KMS-11 (cell line): ENCODE results near the gene RFC4.
A peak's percentile ranks its signal among the peaks of the same experiment; 100 is the strongest.
"Not testable (repeated sequence)": the region's sequence is repeated elsewhere in the genome, so short reads cannot be mapped to it uniquely, and the experiment has no call there.

Experiments
- H2AFZ ChIP-seq: fragments of 200-600 bp; sonication (generic); 2 replicates; pipeline ENCODE4 v1.6.1; 2016; ENCODE audit warnings: antibody characterized with exemption, mixed run types, low read depth
- H3K27ac ChIP-seq: fragments of 200-600 bp; sonication (generic); 2 replicates; pipeline ENCODE4 v1.6.1; 2016; ENCODE audit warnings: mild to moderate bottlenecking, mixed run types
- H3K27me3 ChIP-seq: fragments of 200-600 bp; sonication (generic); 2 replicates; pipeline ENCODE4 v1.6.1; 2017; ENCODE audit warnings: mild to moderate bottlenecking, low read depth, mixed run types, moderate library complexity; ENCODE audit not compliant: insufficient read depth
- H3K36me3 ChIP-seq: fragments of 200-600 bp; sonication (generic); 2 replicates; pipeline ENCODE4 v1.6.1; 2017; ENCODE audit warnings: mild to moderate bottlenecking, mixed run types; ENCODE audit not compliant: insufficient read depth
- H3K4me1 ChIP-seq: fragments of 200-600 bp; sonication (generic); 2 replicates; pipeline ENCODE4 v1.6.1; 2016; ENCODE audit warnings: mild to moderate bottlenecking, low read depth, mixed run types; ENCODE audit not compliant: poor library complexity, severe bottlenecking
- H3K4me2 ChIP-seq: fragments of 200-600 bp; sonication (generic); 2 replicates; pipeline ENCODE4 v1.7.0; 2016; ENCODE audit warnings: mild to moderate bottlenecking, mixed run types
- H3K4me3 ChIP-seq: fragments of 200-600 bp; sonication (generic); IDR thresholded peaks from 2 replicates; pipeline ENCODE4 v1.6.1; 2017; ENCODE audit warnings: low read depth, low read length, mixed read lengths; ENCODE audit not compliant: insufficient read depth
- H3K79me2 ChIP-seq: fragments of 200-600 bp; sonication (generic); 2 replicates; pipeline ENCODE4 v1.6.1; 2016; ENCODE audit warnings: low read depth, mixed run types; ENCODE audit not compliant: insufficient read depth
- H3K9ac ChIP-seq: fragments of 200-600 bp; sonication (generic); 2 replicates; pipeline ENCODE4 v1.6.1; 2016; ENCODE audit warnings: mild to moderate bottlenecking, mixed run types
- H4K20me1 ChIP-seq: fragments of 200-600 bp; sonication (generic); 2 replicates; pipeline ENCODE4 v1.6.1; 2016; ENCODE audit warnings: mild to moderate bottlenecking, mixed run types; ENCODE audit not compliant: insufficient read depth
- TF ChIP-seq, protein P1 (sequence below): fragments of 200-600 bp; sonication (generic); conservative IDR thresholded peaks from 2 replicates; pipeline ENCODE4 v1.6.1; 2017; ENCODE audit warnings: low read depth, mild to moderate bottlenecking, antibody characterized with exemption, low read length, moderate library complexity, mixed read lengths

The RFC4 gene, protein sequence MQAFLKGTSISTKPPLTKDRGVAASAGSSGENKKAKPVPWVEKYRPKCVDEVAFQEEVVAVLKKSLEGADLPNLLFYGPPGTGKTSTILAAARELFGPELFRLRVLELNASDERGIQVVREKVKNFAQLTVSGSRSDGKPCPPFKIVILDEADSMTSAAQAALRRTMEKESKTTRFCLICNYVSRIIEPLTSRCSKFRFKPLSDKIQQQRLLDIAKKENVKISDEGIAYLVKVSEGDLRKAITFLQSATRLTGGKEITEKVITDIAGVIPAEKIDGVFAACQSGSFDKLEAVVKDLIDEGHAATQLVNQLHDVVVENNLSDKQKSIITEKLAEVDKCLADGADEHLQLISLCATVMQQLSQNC

DNA sequence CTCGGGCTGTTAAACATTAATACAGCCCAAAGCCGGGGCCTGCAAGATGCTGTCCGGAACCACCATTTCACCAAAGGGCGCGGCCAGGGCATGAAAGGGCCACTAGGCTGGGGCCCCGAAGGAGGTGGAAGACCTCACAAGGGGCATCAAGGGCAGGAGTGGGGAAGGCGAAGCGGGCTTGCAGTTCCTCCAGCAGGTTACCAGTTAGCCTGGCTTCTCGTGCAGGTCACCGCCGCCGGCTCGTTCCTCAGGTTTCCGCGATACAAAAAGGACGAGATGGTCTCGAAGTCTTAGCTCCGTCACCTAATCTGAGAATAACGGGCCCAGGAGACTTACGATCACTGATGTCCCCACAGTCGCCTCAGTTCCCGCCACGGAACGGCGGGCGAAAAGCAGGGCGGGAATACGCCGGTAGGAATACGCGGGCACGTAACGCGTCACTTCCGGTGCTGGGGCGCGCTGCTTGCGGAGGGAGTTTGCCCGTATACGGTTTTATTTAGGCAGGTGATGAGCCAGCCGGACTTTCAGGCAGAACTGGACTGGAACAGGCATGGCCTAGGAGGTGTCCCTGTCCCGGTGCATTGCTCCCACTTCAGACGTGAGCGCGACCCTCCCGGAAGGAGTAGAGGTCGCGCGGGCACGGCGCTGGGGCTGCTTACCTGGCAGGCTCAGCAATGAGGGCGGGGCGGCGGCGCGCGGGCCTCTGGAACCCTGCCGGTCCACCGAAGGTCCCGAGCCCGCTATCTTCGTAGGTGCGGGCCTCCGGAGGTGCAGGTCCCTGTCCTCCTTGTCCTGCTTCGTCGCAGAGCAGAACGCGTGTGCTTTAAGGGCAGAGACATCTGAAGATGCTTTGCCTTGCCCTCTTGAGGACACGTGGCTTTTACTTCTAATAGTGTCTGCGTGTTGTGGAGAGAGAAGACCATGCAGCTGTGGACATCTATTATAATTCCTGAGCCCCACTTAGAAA is at the start of gene RFC4:
Gene RFC4, minus strand, starts transcription at position 394 of the 967 bp plus-strand sequence. CDS start 1,769 bp downstream, outside the sequence.
- peak within 1 kb of the TSS; percentile 84 for H3K4me2 ChIP-seq
- H2AFZ ChIP-seq: peak within 1 kb of the TSS; percentile 88
- H3K27me3 ChIP-seq: no peaks in the 10 kb centered on the region
- no peaks in the 10 kb centered on the region; the same call in 1 of the 2 replicates for H3K36me3 ChIP-seq
- H4K20me1 ChIP-seq: no peaks in the 10 kb centered on the region
- TF ChIP-seq, protein P1, sequence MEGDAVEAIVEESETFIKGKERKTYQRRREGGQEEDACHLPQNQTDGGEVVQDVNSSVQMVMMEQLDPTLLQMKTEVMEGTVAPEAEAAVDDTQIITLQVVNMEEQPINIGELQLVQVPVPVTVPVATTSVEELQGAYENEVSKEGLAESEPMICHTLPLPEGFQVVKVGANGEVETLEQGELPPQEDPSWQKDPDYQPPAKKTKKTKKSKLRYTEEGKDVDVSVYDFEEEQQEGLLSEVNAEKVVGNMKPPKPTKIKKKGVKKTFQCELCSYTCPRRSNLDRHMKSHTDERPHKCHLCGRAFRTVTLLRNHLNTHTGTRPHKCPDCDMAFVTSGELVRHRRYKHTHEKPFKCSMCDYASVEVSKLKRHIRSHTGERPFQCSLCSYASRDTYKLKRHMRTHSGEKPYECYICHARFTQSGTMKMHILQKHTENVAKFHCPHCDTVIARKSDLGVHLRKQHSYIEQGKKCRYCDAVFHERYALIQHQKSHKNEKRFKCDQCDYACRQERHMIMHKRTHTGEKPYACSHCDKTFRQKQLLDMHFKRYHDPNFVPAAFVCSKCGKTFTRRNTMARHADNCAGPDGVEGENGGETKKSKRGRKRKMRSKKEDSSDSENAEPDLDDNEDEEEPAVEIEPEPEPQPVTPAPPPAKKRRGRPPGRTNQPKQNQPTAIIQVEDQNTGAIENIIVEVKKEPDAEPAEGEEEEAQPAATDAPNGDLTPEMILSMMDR: no peak
- H3K4me3 ChIP-seq: peak within 1 kb of the TSS; percentile 59
- H3K27ac ChIP-seq: peak within 1 kb of the TSS; percentile 71
- peaks cover 20% of the 10 kb centered on the region for H3K4me1 ChIP-seq
- peak within 1 kb of the TSS; percentile 85 for H3K9ac ChIP-seq
- H3K79me2 ChIP-seq: peaks cover 32% of the 10 kb centered on the region

DNA sequence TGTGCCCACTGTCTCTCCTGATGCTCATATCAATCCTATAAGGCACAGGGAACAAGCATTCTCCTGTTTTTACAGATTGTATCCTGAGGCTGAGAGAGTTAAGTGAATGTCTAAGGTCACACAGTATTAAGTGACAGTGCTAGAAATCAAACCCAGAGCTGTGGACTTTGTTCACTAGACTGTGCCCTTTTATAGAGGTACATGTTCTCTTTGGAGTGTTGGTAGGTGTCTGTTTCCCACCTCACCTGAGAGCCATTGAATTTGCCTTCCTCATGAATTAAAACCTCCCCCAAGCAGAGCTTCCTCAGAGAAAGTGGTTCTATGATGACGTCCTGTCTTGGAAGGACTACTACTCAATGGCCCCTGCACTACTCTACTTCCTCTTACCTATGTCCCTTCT is 48.7 kb upstream of the RFC4 start:
- no peak overlapping the region for H3K4me3 ChIP-seq

DNA sequence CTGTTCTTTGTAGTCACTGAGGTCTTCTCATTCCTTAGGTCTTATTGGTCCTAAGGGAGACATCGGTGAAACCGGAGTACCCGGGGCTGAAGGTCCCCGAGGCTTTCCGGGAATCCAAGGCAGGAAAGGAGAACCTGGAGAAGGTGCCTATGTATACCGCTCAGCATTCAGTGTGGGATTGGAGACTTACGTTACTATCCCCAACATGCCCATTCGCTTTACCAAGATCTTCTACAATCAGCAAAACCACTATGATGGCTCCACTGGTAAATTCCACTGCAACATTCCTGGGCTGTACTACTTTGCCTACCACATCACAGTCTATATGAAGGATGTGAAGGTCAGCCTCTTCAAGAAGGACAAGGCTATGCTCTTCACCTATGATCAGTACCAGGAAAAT is 47.9 kb upstream of the RFC4 start:
- Histone ChIP-seq H3K36me3 (no peaks in the 10 kb centered on the region), H3K4me1 (no peaks in the 10 kb centered on the region), H3K27me3 (no peaks in the 10 kb centered on the region), H3K4me3 (no peak overlapping the region), H4K20me1 (no peaks in the 10 kb centered on the region), H3K79me2 (no peaks in the 10 kb centered on the region), H3K9ac (no peak overlapping the region), H2AFZ (no peak overlapping the region), H3K4me2 (no peak overlapping the region), H3K27ac (no peak overlapping the region)
- TF ChIP-seq, protein P1: no peak

More for the DNA sequence above, 48.7 kb upstream of the RFC4 start:
- TF ChIP-seq, protein P1: no peak
- H3K27ac ChIP-seq: no peak overlapping the region
- H3K36me3 ChIP-seq: no peaks in the 10 kb centered on the region
- no peak overlapping the region for H3K4me2 ChIP-seq
- no peak overlapping the region for H2AFZ ChIP-seq
- H3K79me2 ChIP-seq: no peaks in the 10 kb centered on the region
- H4K20me1 ChIP-seq: no peaks in the 10 kb centered on the region
- H3K4me1 ChIP-seq: no peaks in the 10 kb centered on the region
- H3K9ac ChIP-seq: no peak overlapping the region
- H3K27me3 ChIP-seq: no peaks in the 10 kb centered on the region

DNA sequence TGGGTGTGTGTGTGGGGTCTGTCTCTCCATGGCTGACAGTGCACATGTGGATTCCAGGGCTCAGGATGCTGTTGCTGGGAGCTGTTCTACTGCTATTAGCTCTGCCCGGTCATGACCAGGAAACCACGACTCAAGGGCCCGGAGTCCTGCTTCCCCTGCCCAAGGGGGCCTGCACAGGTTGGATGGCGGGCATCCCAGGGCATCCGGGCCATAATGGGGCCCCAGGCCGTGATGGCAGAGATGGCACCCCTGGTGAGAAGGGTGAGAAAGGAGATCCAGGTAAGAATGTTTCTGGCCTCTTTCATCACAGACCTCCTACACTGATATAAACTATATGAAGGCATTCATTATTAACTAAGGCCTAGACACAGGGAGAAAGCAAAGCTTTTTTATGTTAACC is 46.7 kb upstream of the RFC4 start:
- no peak overlapping the region for H3K4me2 ChIP-seq
- no peaks in the 10 kb centered on the region for H3K36me3 ChIP-seq
- no peaks in the 10 kb centered on the region for H3K79me2 ChIP-seq
- no peaks in the 10 kb centered on the region for H3K4me1 ChIP-seq
- H2AFZ ChIP-seq: no peak overlapping the region
- no peak overlapping the region for H3K27ac ChIP-seq
- no peak overlapping the region for H3K9ac ChIP-seq
- no peak overlapping the region for H3K4me3 ChIP-seq
- no peaks in the 10 kb centered on the region for H4K20me1 ChIP-seq
- TF ChIP-seq, protein P1: no peak
- H3K27me3 ChIP-seq: no peaks in the 10 kb centered on the region

DNA sequence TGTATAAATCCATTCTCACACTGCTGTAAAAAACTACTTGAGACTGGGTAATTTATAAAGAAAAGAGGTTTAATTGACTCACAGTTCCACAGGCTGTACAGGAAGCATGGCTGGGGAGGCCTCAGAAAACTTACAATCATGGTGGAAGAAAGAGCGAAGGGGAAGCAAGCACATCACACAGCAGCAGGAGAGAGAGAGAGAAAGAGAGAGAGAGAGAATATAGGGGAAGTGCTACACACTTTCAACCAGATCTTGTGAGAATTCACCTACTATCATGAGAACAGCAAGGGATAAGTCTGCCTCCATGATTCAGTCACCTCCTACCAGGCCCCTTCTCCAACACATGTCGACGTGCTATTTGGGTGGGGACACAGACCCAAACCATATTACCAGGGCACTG is 45.6 kb upstream of the RFC4 start:
- H4K20me1 ChIP-seq, H2AFZ ChIP-seq, H3K79me2 ChIP-seq, H3K36me3 ChIP-seq, H3K4me2 ChIP-seq, H3K27ac ChIP-seq, H3K9ac ChIP-seq, H3K27me3 ChIP-seq, H3K4me1 ChIP-seq, H3K4me3 ChIP-seq: not testable (repeated sequence)
